Endothelial cell of umbilical vein (primary cell): ENCODE data around the gene MASP1. TPM values are rescaled to one million over a fixed set of nuclear protein-coding genes. Genes with fewer than 3 reads are reported as not detected.
A peak's percentile ranks its signal among the peaks of the same experiment; 100 is the strongest.

Source experiments
- BruUV-seq: library from RNA; stranded (reverse); fragments of 400-500 nt; replicated peaks from 2 replicates; lab custom pipeline; 2021; lab: Mats Ljungman, UMichigan
- CTCF ChIA-PET: fragments of 300-600, 350-600 bp; sonication (Branson Sonifier 250); formaldehyde crosslinking; loops from one replicate; lab custom pipeline; 2021; ENCODE audit warnings: antibody characterized with exemption, inconsistent platforms; lab: Charles Lee
- POLR2A ChIA-PET: fragments of 300-600, 350-600 bp; sonication (Branson Sonifier 250); formaldehyde crosslinking; loops from one replicate; lab custom pipeline; 2021; ENCODE audit warnings: antibody characterized with exemption, inconsistent platforms; lab: Charles Lee
- DNase-seq: peaks from one replicate; pipeline ENCODE4 v3.0.0-alpha.2; 2011; ENCODE audit warnings: low read depth, low spot score
- FAIRE-seq: peaks from 2 replicates; lab custom pipeline; 2011; peaks lifted over from hg19 to GRCh38; lab: Jason Lieb, UNC
- H2AFZ ChIP-seq: 2 replicates; pipeline ENCODE4 v1.6.0; 2012; ENCODE audit warnings: low read depth, low read length, control low read depth, inconsistent platforms
- H3K27ac ChIP-seq: 2 replicates; pipeline ENCODE4 v1.5.1; 2011; ENCODE audit warnings: low read depth, mild to moderate bottlenecking, control low read depth, low read length, moderate library complexity; ENCODE audit not compliant: insufficient read depth
- H3K27me3 ChIP-seq, 2 experiments: 2 replicates each; pipeline versions ENCODE4 v1.6.0 to v1.6.1; 2011; ENCODE audit warnings: low read length in 2 of 2, mixed read lengths in 1 of 2; ENCODE audit not compliant: control insufficient read depth in 2 of 2, insufficient read depth in 2 of 2
- H3K36me3 ChIP-seq, 2 experiments: 2 replicates in 1 of 2; 3 replicates in 1 of 2; pipeline ENCODE4 v1.5.1; 2011; ENCODE audit warnings: low read length in 2 of 2, mild to moderate bottlenecking in 1 of 2, moderate library complexity in 1 of 2; ENCODE audit not compliant: control insufficient read depth in 2 of 2, insufficient read depth in 2 of 2; ENCODE audit errors: extremely low read depth in 1 of 2
- H3K4me1 ChIP-seq: 3 replicates; pipeline ENCODE4 v1.5.1; 2011; ENCODE audit warnings: mild to moderate bottlenecking, low read length; ENCODE audit not compliant: control insufficient read depth, insufficient read depth; ENCODE audit errors: extremely low read depth
- H3K4me2 ChIP-seq: 2 replicates; pipeline ENCODE4 v1.6.1; 2011; ENCODE audit warnings: low read length, control low read depth, mixed read lengths; ENCODE audit not compliant: insufficient read depth
- H3K4me3 ChIP-seq, 3 experiments: fragments of 200-600 bp in 1 of 3; sonication (generic), shearing (Covaris generic) in 1 of 3; replicated peaks in 1 of 3; 2 replicates each; pipeline ENCODE4 v1.5.1; 2011 to 2016; ENCODE audit warnings: control low read depth in 3 of 3, low read length in 3 of 3, mild to moderate bottlenecking in 2 of 3, inconsistent platforms in 1 of 3, low read depth in 1 of 3, moderate library complexity in 1 of 3; ENCODE audit not compliant: insufficient read depth in 1 of 3
- H3K79me2 ChIP-seq: 2 replicates; pipeline ENCODE4 v1.6.0; 2012; ENCODE audit warnings: low read length, inconsistent platforms; ENCODE audit not compliant: control insufficient read depth, insufficient read depth
- H3K9ac ChIP-seq: replicated peaks from 2 replicates; pipeline ENCODE3; 2011; ENCODE audit warnings: low read length, control low read depth; ENCODE audit not compliant: insufficient read depth; ENCODE audit errors: extremely low read depth
- H3K9me1 ChIP-seq: replicated peaks from 3 replicates; pipeline ENCODE4 v1.6.0; 2011; ENCODE audit warnings: mild to moderate bottlenecking, low read length; ENCODE audit not compliant: control insufficient read depth, insufficient read depth; ENCODE audit errors: extremely low read depth
- H3K9me3 ChIP-seq: replicated peaks from 2 replicates; pipeline ENCODE4 v1.5.1; 2012; ENCODE audit warnings: low read length, inconsistent platforms; ENCODE audit not compliant: control insufficient read depth, insufficient read depth
- H4K20me1 ChIP-seq: replicated peaks from 2 replicates; pipeline ENCODE3; 2011; ENCODE audit warnings: mild to moderate bottlenecking, low read length; ENCODE audit not compliant: control insufficient read depth, insufficient read depth; ENCODE audit errors: extremely low read depth
- CTCF ChIP-seq, 2 donors: IDR thresholded peaks; 1 replicate in 1 of 2; 2 replicates in 1 of 2; pipeline ENCODE4 v1.5.1; 2011; ENCODE audit warnings: low read length in 2 of 2, mild to moderate bottlenecking in 2 of 2, moderate library complexity in 2 of 2, control low read depth in 1 of 2, inconsistent platforms in 1 of 2, low read depth in 1 of 2; ENCODE audit not compliant: insufficient read depth in 1 of 2; ENCODE audit errors: extremely low read depth in 1 of 2
- EZH2 ChIP-seq: IDR thresholded peaks from 2 replicates; pipeline ENCODE4 v1.6.1; 2012; ENCODE audit warnings: borderline replicate concordance, low read depth, mild to moderate bottlenecking, moderate library complexity, low read length, inconsistent platforms; ENCODE audit not compliant: severe bottlenecking
- MAX ChIP-seq: IDR thresholded peaks from 2 replicates; pipeline ENCODE4 v1.6.1; 2011; ENCODE audit not compliant: insufficient read depth, insufficient read length
- dilution Hi-C: fragments of 300-500 bp; cut with MboI; formaldehyde crosslinking; loops from one replicate; pipeline ENCODE4 v1.15.0; 2019; ENCODE audit warnings: low sequenced_read_pairs; ENCODE audit not compliant: extremely low pct_ligation_motif_present
- intact Hi-C: fragments of 100-400 bp; cut with micrococcal nuclease; formaldehyde crosslinking; loops from one replicate; pipeline ENCODE4 v1.10.0; 2022
- polyA plus RNA-seq, 4 experiments: library from polyadenylated mRNA; depleted of rRNA in 3 of 4; stranded (reverse) in 3 of 4; unstranded in 1 of 4; fragments of >200 nt; gene quantifications; 2 replicates each; pipeline versions ENCODE4 v1.2.1 to v1.2.3, GENCODE V29; 2011 to 2012; ENCODE audit warnings: missing spikeins in 1 of 4
- total RNA-seq: library from RNA; stranded (reverse); gene quantifications from 2 replicates; pipeline ENCODE4 v1.2.3, GENCODE V29; 2021

MASP1 gene
- total and polyA plus RNA-seq, 2 donors (not counting 3 experiments of a cell fraction or from before 2014, with no cell fraction given) = 0.31 to 0.50 TPM

GRCh38 chr3:187318819-187319616, 27.5 kb upstream of the MASP1 start:
- Histone ChIP-seq H2AFZ (peak overlapping the region; percentile 61), H3K27ac (no peak overlapping the region), H3K9ac (no peak overlapping the region), H3K4me2 (peak overlapping the region; percentile 71), H3K79me2 (no peaks in the 10 kb centered on the region), H4K20me1 (no peaks in the 10 kb centered on the region), H3K27me3 (peaks cover 0 to 3% of the 10 kb centered on the region in 2 experiments), H3K4me1 (peaks cover 8% of the 10 kb centered on the region), H3K4me3 (peak overlapping the region in 1 of 3 experiments; percentile 36), H3K9me3 (no peaks in the 10 kb centered on the region), H3K36me3 (no peaks in the 10 kb centered on the region), H3K9me1 (no peaks in the 10 kb centered on the region)
- DNase-seq (peak; percentile 60), FAIRE-seq (peak; percentile 87)
- ChIA-PET CTCF (interaction anchor here (0.5 to 12.9 kb wide), 35 partner anchors 10 to 1914 kb away, joined by 3 to 486 read pairs (median 4); partner anchors contain the start of genes RTP4 and SST), POLR2A (interaction anchor here (0.6 to 1.1 kb wide), 2 partner anchors 154 to 361 kb away, joined by 3 to 5 read pairs; no protein-coding TSS in a partner anchor)
- dilution Hi-C loops (loop anchor here (25.0 kb wide), 1 partner anchor 368 kb away; no protein-coding TSS in a partner anchor), intact Hi-C loops (loop anchor here (1.0 kb wide), 5 partner anchors 54 to 395 kb away; no protein-coding TSS in a partner anchor)
- no TSS peak for BruUV-seq
- TF ChIP-seq EZH2 = no peak
- peak; percentile 79 to 82 for TF ChIP-seq CTCF (IDR thresholded peaks at IDR 0.05; ENCODE audit: extremely low read depth in 1 of 2, insufficient read depth in 1 of 2, low read depth in 1 of 2, low read length in 2 of 2)
- TF ChIP-seq MAX = no peak
